ENCODE measurements around the gene ZNF182. TPM values are rescaled to one million over a fixed set of nuclear protein-coding genes. Genes with fewer than 3 reads are reported as not detected.
"Not testable (repeated sequence)": the region's sequence is repeated elsewhere in the genome, so short reads cannot be mapped to it uniquely, and the experiment has no call there.

ZNF182 gene
- total RNA-seq, 1 donor from 2014 or later: 6.5 TPM

DNA sequence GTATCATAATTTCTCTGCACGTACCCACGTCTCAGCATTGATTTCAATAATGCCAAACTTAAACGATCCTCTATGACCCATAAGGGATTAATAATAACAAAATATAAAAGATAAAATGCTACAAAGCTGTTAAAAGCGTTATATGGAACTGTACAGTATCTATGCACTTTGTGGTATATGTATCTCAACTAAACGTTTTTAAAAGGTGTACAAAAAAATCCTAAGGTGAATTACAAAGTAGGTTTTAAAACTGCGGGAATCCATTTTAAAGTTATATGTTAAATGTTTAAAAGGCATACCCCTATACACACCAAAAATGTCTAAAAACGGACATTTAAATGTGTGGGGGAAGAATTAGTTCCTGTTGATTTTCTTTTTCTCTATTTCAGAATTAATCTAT, 860 bp downstream of the ZNF182 start:
- intact Hi-C loops (cut with micrococcal nuclease): loop anchor here (5.0 kb wide), 1 partner anchor 771 kb away; the partner anchor contains the start of gene USP11

DNA sequence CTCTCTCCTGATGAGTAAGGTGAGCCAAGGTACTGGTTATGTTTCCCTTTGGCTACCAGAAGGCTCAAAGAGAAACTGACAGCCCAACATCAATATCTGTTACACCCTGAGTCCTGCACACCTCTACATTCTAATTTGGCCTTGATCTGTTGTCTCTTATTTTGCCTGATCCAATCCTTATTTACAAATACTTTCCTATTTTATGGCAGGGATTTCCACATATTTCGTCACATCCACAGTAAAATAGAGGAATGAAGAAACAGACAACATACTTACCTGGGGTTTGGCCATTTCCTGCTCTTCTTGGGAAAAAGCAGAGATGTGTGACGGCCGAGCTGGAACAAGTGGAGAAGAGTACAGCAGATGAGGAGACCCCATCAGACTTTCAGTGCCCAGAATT, 1.5 kb downstream of the ZNF182 start:
- intact Hi-C loops (cut with micrococcal nuclease): loop anchor here (5.0 kb wide), 1 partner anchor 770 kb away; the partner anchor contains the start of gene USP11

DNA sequence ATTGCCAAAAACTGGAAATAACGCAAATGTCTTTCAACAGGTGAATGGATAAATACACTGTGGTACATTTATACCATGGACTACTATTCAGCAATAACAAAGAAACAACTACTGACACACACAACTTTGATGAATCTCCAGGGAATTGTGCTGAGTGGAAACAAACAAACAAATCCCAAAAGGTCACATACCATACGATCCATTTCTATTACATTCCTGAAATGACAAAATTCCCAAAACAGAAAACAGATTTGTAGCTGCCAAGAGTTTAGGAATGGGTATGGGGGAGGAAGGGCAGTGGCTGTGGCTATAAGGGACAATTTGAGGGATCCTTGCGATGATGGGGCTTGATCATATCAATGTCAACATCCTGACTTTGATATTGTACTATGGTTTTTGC, 2.5 kb downstream of the ZNF182 start:
- intact Hi-C loops (cut with micrococcal nuclease): loop anchor here (5.0 kb wide), 1 partner anchor 769 kb away; the partner anchor contains the start of gene USP11

DNA sequence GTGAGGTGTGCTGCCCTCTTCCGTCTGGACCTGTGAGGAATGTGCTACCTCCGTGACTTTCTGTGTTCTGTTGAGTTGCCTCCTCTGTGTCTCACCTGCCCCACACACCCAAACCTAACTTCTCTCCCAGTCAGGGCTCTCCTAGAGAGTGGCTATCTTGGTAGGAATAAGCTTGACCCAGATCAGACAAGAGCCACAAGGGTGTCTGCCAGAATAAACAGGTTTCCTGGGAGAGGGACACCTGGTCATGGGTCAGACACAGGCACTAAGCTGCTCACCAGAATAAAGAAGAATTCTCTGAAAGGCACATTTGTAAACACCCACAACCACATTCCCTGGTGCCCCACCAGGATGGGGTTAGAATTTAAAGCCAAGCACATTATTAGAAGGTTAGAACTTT, 11.1 kb downstream of the ZNF182 start:
- intact Hi-C loops (cut with micrococcal nuclease): no loop called here

DNA sequence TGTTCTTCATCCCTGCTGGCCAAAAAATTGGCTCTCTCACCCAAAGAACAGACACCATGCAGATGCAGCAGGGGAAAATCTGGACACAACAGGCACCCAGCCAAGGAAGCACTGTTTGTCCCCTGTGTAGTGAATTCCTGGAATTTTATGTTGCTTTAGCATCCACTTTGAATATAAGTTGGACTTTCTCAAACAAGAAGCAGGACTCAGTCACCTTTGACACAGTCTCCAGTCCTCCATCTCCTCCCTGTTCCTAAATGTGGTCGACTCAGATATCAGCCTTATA, 11.8 kb downstream of the ZNF182 start:
- intact Hi-C loops (cut with micrococcal nuclease): no loop called here

DNA sequence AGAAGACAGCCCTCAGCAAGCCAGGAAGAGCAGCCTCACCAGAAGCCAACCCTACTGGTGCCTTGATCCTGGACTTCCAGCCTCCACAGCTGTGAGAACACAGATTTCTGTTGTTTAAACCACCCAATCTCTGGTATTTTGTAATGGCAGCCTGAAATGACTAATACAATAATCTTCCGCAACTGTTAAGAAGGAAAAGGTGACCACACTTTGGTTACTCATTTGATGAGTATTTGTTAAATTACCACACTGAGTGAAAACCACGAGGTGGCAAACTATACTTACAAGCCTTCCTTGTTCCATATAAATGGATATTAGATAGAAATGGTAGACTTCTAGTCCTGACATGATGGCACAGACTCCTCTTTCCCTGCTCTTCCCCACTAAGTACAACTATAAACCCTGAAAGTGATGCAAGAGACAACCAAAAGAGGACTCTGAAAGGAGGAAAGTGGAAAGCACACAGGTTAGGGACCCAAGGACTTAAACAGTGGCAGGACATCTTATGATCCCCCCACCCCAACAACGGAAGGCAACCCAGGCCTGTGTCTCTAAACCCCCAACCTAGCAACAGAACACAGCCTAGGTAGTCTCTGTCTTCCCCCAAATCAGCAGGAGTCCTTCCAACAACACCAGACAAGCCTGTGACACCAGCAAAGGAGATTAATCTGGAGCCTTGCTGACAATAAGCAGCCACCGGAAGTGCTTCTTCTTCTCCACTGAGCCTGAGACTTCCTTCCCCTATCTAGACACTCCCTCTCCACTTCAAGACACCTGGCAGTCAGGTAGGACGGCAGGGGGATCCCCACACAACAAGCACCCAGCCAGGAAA, 12.3 kb downstream of the ZNF182 start:
- intact Hi-C loops (cut with micrococcal nuclease): no loop called here

DNA sequence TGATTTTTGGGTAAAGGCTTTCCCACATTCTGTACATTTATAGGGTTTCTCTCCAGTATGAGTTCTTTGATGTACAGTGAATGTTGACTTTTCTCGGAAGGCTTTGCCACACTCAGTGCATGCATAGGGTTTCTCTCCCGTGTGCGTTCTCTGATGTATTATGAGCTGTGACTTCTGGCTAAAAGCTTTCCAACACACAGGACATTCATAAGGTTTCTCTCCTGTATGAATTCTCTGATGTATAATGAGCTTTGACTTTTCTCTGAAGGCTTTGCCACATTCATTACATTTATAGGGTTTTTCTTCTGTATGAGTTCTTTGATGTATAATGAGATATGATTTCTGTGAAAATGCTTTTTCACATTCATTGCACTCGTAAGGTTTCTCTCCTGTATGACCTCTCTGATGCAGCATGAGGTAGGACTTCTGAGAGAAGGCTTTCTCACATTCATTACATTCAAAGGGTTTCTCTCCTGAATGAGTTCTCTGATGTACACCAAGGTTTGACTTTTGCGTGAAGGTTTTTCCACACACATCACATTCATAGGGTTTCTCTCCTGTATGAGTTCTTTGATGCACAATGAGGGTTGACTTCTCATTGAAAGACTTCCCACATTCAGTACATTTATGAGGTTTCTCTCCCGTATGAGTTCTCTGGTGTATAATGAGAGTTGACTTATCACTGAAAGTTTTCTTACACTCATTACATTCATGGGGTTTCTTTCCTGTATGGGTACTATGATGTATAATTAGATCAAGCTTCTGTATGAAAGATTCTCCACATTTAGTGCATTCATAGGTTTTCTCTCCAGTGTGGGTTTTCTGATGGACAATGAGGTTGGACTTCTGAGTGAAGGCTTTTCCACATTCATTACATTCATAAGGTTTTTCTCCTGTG, 27.3 kb downstream of the ZNF182 start:
- intact Hi-C loops (cut with micrococcal nuclease): no loop called here

DNA sequence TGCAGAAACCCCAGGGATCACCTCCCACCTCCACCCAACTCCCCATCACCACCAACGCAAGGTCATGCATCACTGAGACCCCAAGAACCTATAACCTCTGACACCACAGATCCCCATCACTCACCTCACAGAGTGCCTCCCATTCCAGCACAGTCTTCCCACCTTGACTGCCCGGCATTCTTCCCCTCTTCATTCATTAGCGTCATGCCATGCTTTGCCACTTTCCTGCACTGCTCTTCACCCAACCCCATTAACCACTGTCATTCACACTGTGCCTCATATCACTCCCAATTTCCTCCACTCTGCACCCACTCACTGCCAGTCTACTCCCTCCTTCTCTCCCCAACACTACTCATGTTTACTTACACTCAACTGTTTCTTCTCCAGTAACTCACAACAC, 30.6 kb downstream of the ZNF182 start:
- intact Hi-C loops (cut with micrococcal nuclease): no loop called here

DNA sequence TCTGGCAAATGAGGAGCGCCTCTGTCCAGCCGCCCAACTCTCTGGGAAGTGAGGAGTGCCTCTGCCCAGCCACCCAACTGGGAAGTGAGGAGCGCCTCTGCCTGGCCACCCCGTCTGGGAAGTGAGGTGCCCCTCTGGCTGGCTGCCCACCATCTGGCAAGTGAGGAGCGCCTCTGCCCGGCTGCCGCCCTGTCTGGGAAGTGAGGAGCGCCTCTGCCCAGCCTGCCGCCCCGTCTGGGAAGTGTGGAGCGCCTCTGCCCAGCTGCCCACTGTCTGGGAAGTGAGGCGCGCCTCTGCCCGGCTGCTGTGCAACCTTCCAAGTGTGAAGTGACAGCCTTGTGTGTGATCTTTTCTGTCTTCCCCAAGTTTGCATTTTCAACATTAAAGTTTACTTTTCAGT, 38.3 kb downstream of the ZNF182 start:
- intact Hi-C loops (cut with micrococcal nuclease): not testable (repeated sequence)

DNA sequence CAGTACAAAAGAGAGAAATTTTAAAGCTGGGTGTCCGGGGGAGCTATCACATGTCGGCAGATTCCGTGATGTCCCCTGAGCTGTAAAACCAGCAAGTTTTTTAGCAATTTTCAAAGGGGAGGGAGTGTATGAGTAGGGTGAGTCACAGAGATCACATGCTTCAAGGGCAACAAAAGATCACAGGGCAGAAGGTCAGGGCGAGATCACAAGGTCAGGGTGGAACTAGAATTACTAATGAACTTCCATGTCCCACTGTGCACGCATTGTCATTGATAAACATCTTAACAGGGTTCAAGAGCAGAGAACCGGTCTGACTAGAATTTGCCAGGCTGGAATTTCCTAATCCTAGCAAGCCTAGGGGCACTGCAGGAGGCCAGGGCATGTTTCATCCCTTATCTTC, 42.0 kb downstream of the ZNF182 start:
- intact Hi-C loops (cut with micrococcal nuclease): not testable (repeated sequence)

DNA sequence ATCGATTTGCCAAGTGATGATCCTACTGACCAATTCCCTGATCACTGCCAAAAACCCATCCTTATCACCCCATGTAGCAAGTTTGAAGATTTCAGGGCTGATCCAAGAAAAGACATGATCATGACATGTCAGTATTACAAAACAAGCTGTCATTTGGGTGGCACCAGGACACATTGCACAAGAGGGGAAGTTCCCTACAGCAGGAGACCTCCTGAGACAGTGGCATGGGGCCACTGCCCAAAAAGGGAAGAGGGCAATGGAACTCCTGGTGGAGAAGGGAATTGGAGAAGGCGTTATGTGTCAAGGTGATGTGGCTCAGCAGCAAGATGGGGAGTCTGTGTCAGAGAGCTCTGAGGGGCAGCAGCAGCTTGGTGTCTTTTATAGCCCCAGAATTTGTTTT, 43.4 kb downstream of the ZNF182 start:
- intact Hi-C loops (cut with micrococcal nuclease): no loop called here

DNA sequence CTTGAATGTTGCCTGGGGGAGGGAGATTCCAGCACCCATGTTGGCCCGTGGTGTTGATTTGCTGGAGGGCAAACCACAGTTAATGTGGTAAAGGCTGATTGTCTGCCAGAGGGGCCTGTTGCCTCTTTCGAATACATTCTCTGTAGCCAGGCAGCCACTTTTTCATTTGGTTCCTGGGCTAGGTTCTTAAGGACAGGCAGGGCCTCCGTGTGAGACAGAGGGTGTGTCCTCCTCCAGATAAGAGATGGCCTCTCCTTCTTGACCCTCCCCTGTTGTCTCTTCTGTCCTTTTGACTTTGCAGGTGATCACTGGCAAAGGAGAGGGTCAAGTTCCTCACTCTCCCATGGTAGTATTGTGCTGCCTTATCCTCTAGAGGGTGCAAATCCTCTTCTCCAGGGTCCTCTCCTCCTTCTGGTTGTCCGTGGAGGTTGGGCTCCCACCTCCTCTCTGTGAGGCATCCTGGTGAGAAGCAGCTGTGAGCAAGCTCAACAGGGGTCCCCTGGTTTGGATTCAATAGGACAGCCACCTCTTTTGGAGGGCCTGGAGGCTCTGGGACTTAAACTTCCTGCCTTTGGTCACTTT, 44.9 kb downstream of the ZNF182 start:
- intact Hi-C loops (cut with micrococcal nuclease): no loop called here

DNA sequence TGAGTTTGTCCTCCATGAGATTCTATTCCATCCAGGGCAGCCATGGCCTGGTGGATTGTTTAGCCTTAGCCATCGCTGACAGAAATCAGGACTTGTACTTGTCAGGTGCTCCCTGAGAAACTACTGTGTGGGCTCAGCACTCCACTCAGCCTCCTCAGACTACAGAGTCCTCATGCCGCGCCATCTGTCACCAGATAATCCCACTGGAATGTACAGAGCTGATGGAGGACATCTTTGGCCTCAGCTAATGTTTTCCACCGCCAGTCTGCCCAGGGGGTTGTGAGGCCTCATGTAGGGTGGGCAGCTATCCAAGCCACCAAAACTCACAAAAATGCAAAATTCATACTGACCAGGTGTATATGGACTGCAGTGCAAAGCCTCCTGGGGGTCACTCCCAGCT, 45.6 kb downstream of the ZNF182 start:
- intact Hi-C loops (cut with micrococcal nuclease): not testable (repeated sequence)

DNA sequence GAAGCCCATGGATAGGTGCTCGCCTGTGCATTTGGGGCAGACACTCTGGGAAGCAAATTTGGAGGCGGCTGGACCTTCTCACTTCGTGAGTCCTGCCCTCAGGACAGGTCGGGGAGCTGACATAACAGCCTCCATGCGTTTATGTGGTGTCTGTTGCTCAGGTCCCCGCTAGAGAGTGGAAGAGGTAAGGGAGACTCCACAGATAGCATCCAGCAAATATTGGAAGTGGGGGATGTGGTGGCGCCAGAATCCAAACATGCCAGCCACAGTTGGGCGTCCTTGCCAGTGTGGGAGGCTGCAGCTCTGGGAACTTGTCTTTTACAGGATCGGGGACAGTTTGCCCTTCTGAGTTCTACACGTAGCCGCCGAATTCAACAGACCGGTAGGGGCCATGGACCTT, 47.8 kb downstream of the ZNF182 start:
- intact Hi-C loops (cut with micrococcal nuclease): no loop called here

DNA sequence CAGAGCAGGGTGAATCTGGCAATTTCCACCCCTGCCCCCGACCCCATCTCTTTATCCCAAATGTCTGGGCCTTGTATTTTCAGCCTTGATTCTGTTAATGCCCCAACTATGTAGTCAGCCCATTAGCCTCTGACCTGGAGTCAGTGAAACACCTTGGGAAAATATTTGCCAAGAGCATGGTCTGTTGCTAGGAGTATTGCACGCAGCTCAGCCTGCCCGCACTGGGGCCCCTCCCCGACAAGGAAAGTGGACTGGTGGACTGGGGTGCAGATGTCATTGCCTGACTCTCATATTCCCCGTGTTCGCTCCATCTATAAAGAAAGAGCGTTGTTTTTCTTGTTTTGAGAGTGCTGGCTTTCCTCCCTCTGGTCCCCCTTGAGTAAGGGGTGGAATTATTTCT, 48.5 kb downstream of the ZNF182 start:
- intact Hi-C loops (cut with micrococcal nuclease): not testable (repeated sequence)

DNA sequence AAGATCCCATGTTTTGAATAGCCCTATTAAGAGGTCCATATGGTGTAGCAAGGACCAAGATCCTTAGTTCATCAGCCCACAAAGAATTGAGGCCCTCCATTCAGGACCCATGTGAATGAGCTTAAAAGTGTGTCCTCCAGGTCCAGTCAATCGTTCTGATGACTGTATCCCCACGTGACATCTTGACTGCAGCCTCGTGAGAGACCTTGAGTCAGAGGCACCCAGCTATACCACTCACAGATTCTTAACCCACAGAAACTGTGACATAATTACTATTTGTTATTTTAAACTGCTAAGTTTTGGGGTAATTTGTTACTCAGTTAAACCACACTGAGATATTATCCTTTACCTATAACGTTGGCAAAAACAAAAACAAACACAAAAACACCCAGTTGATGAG, 62.4 kb downstream of the ZNF182 start:
- intact Hi-C loops (cut with micrococcal nuclease): no loop called here

DNA sequence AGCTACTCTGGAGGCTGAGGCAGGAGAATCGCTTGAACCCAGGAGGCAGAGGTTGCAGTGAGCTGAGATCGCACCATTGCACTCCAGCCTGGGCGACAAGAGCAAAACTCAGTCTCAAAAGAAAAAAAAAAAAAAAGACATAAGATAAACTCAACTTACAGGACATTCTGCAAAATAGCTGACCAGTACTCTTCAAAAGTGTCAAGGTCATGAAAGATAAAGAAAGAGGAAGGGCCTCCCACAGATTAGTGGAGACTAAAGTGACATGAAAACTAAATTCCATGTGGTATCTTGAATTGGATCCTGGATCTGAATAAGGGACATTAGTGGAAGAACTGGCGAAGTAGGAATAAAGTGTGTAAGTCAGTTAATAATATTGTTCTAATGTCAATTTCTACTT, 63.3 kb downstream of the ZNF182 start:
- intact Hi-C loops (cut with micrococcal nuclease): no loop called here

DNA sequence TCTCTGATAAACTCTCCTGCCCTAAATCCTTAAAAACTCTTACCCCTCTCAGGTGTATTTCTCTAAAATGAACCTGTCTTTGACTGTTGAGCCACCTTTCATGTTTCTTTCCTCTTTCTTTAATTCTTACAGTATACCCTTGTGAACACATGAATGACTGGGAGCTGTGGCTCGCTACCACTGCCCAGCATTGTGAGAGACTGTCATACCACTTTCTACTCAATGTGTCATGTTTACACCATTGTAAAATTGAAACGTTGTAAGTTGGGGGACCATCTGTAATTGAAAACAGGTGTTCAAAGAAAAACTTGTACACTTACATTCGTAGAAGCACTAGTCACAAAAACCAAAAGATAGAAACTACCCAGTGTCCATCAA, 66.9 kb downstream of the ZNF182 start:
- intact Hi-C loops (cut with micrococcal nuclease): no loop called here

DNA sequence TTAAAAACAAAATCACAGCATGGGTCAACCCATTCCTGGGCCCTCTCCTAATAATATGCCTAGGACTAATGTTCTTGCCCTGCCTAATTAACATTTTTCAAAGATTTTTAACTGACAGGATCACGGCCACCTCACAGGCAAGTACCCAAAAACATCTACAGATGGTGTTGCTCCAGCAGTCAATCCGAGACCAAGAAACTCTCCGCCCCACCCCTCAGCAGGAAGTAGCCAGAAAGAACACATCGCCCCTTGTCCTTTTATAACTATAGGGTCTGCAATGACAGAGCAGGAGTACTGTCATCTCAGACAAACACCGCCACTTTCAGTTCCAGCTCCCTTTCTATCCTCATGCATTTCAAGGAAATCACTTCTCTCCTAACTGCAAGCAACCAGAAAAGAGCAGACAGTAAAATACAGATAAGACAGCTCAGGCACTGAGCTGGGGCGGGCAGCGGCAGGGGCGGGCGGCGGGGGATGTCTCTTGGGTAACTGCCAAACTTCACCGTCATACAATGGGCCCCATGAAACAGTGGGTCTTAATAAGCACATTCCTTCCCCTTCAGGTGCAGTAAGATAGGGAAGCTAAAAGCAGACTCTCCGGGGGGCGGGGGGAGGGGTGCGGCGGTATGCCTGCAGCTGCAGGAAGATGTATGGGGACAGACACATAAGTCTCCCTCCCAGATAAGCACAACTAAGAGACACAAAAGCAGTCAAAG, 67.4 kb downstream of the ZNF182 start:
- intact Hi-C loops (cut with micrococcal nuclease): no loop called here

DNA sequence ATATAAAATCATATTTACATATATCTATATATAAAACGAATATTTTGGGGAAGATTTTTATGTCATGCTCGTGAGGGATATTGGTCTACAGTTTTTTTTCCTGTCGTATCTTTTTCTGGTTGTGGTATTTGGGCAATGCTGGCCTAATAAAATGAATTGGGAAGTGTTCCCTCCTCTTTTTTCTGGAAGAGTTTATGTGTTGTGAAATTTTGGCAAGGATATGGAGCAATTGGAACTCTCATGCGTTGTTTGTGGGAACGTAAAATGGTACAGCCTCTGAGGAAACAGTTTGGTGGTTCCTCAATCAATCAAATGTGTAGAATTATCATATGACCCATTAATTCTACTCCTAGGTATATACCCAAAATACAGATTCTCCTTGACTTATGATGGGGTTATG, 69.8 kb downstream of the ZNF182 start:
- intact Hi-C loops (cut with micrococcal nuclease): no loop called here

DNA sequence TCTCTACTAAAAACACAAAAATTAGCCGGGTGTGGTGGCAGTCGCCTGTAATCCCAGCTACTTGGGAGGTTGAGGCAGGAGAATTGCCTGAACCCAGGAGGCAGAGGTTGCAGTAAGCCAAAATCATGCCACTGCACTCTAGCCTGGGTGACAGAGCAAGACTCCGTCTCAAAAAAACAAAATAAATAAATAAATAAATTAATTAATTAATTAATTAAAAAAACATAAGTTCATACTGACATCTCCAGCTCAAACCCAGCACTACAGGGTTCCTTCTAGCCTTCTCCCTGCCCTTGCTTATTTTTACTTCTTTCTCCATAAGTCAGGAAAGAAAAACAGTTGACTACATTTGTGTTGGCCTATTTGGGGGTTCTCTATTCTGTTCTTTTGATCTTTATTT, 71.8 kb downstream of the ZNF182 start:
- intact Hi-C loops (cut with micrococcal nuclease): not testable (repeated sequence)

DNA sequence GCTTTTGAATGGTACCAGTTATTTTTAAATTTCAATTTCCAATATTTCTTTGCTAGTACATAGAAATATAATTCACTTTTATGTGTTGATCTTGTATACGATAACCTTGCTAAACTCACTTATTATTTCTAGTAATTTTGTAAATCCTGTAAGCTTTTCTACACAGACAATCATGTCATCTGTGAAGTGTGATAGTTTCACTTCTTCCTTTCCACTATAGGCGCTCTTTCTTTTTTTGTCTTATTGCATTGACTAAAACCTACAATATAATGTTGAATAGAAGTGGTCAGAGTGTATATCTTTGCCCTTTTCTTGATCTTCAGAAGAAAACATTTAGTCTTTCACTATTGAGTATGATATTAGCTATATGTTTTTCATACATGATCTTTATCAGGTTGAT, 76.6 kb downstream of the ZNF182 start:
- intact Hi-C loops (cut with micrococcal nuclease): no loop called here

All from T-helper 2 cell treated with Interferon-gamma antibody and Interleukin-4, amounts not matched to agents 100 ng/mL and 5 ng/mL, for 36 hours (primary cell).